Measurements from ENCODE around the gene C9orf72.

GRCh38 chr9:27529316-27530278 is 43.7 kb downstream of the C9orf72 start, which contains the start of gene MOB3B:
- TF ChIP-seq POLR2AphosphoS2 (conservative IDR thresholded peaks at IDR 0.05; ENCODE audit: low read length) = no peak
- peak; percentile 53; the same call in 1 of the 2 replicates for TF ChIP-seq MAX (IDR thresholded peaks at IDR 0.05)
- no peak for TF ChIP-seq RFX5 (IDR thresholded peaks at IDR 0.05)
- no peak for TF ChIP-seq BHLHE40 (IDR thresholded peaks at IDR 0.05; ENCODE audit: low read depth, low read length)

All from A549 (cell line).